ENCODE measurements around the gene SENP7.
"Not testable (repeated sequence)": the region's sequence is repeated elsewhere in the genome, so short reads cannot be mapped to it uniquely, and the experiment has no call there.

The SENP7 gene, protein sequence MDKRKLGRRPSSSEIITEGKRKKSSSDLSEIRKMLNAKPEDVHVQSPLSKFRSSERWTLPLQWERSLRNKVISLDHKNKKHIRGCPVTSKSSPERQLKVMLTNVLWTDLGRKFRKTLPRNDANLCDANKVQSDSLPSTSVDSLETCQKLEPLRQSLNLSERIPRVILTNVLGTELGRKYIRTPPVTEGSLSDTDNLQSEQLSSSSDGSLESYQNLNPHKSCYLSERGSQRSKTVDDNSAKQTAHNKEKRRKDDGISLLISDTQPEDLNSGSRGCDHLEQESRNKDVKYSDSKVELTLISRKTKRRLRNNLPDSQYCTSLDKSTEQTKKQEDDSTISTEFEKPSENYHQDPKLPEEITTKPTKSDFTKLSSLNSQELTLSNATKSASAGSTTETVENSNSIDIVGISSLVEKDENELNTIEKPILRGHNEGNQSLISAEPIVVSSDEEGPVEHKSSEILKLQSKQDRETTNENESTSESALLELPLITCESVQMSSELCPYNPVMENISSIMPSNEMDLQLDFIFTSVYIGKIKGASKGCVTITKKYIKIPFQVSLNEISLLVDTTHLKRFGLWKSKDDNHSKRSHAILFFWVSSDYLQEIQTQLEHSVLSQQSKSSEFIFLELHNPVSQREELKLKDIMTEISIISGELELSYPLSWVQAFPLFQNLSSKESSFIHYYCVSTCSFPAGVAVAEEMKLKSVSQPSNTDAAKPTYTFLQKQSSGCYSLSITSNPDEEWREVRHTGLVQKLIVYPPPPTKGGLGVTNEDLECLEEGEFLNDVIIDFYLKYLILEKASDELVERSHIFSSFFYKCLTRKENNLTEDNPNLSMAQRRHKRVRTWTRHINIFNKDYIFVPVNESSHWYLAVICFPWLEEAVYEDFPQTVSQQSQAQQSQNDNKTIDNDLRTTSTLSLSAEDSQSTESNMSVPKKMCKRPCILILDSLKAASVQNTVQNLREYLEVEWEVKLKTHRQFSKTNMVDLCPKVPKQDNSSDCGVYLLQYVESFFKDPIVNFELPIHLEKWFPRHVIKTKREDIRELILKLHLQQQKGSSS

DNA sequence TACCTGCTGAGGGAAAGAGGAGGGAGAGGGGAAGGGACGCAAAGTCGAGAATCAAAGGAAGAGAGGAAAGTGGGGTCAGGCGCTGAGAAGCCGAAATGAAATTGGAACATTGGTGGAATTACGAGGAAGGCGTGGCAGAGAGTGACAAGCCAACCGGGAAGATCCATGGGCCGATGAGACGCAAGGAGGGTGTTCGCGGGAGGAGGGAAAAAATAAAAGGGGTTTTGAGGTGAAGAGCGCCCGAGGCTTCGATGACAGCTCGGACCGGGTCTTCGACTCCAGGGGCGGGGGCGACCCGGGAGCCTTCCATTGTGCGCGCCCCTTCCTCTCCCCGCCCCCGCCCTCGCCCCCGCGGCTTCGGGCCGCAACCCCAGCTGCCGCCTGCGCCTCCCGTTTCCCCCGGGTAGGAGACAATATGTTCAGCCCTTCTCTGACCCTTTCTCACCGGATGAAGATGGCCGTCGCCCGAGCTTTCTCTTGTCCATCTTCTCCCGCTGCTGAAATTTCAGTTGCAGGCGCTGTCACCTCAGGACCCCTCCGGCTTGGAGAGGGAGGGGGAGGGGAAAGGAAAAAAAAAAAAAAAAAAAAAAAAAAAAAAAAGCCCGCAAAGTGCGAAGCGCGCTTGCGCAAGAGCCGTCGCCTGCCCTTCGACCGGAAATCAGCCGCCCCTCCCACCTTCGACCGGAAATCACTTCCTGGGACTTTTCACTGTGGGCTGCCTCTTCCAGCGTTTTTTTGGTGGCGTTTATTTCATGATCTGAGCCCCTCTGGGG, at the start of gene SENP7:
TSS of gene SENP7 (minus strand) at position 567 of the 773 bp plus-strand sequence. CDS start at position 485, 82 bp downstream.
- DNase-seq (ENCODE audit: low read depth): peak; percentile 69

- peak; percentile 80 for DNase-seq (ENCODE audit: low read depth)
Measured at GRCh38 chr3:101561630-101562328, 48.8 kb upstream of the SENP7 start, which contains the start of gene TRMT10C. TSS of gene TRMT10C (plus strand) at chr3:101561868. CDS start at chr3:101564782, 2,914 bp downstream.

DNA sequence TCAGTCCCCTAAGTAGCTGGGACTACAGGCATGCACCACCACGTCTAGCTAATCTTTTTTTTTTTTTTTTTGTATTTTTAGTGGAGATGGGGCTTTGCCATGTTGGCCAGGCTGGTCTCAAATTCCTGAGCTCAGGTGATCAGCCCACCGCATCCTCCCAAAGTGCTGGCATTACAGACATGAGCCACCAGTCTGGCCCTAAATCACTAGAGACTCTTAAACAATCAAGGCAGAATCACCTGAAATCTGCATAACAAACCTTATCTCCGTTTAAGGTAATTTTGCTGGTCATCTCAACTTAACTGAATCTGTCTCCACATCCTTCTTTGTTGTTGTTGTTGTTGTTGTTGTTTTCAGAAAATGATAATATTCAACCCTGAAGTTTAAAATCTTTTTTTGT, 43.1 kb upstream of the SENP7 start:
- no peak for DNase-seq (ENCODE audit: low read depth)

DNA sequence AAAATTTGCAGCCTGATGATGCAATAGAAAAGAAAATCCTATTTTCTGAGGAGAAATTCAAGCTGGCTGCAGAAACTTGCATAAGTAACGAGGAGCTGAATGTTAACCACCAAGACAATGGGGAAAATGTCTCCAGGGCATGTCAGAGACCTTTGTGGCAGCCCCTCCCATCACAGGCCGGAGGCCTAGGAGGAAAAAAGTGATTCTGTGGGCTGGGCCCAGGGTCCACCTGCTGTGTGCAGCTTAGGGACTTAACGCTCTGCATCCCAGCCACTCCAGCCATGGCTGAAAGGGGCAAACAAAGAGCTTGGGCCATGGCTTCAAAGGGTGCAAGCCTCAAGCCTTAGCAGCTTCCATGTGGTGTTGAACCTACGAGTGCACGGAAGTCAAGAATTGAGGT, 40.4 kb upstream of the SENP7 start:
- DNase-seq (ENCODE audit: low read depth): not testable (repeated sequence)

DNA sequence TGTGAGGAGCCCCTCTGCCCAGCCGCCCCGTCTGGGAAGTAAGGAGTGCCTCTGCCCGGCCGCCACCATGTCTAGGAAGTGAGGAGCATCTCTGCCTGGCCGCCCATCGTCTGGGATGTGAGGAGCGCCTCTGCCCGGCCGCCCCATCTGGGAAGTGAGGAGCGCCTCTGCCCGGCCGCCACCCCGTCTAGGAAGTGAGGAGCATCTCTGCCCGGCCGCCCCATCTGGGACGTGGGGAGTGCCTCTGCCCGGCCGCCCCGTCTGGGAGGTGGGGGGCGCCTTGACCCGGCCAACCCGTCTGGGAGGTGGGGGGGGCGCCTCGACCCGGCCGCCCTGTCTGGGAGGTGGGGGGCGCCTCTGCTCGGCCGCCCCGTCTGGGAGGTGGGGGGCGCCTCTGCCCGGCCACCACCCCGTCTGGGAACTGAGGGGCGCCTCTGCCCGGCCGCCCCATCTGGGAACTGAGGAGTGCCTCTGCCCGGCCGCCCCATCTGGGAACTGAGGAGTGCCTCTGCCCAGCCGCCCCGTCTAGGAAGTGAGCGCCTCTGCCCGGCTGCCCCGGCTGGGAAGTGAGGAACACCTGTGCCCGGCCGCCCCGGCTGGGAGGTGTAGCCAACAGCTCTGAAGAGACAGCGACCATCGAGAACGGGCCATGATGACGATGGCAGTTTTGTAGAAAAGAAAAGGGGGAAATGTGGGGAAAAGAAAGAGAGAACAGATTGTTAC, 38.5 kb upstream of the SENP7 start:
- DNase-seq (ENCODE audit: low read depth): not testable (repeated sequence)

DNA sequence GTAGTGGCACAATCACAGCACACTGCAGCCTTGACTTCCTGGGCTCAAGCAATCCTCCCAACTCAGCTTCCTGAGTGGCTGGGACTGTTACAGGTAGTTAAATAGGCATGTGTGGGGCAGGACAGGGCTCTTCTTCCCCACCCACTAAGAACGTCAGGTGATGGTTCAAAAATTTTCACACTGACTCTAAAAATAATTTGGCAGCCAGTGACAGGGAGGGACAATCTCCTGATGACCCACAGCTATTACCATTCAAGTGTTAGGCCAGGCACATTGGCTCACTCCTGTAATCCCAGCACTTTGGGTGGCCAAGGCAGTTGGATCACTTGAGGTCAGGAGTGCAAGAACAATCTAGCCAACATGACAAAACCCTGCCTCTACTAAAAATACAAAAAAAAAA, 36.5 kb upstream of the SENP7 start:
- DNase-seq (ENCODE audit: low read depth): no peak

GRCh38 chr3:101548527-101549105, 35.6 kb upstream of the SENP7 start:
- DNase-seq (ENCODE audit: low read depth): no peak

- no peak for DNase-seq (ENCODE audit: low read depth)
Measured at GRCh38 chr3:101544161-101544850, 31.3 kb upstream of the SENP7 start.

GRCh38 chr3:101542957-101543356, 29.9 kb upstream of the SENP7 start:
- no peak for DNase-seq (ENCODE audit: low read depth)

GRCh38 chr3:101536955-101537354, 23.9 kb upstream of the SENP7 start:
- not testable (repeated sequence) for DNase-seq (ENCODE audit: low read depth)

GRCh38 chr3:101536266-101536665, 23.3 kb upstream of the SENP7 start:
- DNase-seq (ENCODE audit: low read depth): no peak

GRCh38 chr3:101535221-101535620, 22.2 kb upstream of the SENP7 start:
- no peak for DNase-seq (ENCODE audit: low read depth)

DNA sequence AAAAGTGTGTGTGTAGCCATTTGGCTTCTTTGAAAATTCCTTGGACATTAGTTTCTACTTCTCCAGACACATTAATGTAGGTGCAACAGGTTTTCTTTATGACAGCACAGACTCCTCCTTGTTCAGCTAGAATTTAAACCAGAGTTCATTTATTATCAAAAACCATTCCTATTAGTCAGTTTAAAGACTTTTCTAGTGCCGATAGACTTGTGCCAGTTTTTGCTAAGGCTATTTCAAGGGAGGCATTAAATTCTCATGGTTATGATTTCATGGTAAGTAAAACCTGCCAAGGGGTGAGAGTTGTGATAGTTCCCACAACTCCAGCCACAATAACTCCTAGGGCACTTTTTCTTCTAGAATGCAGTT, 20.6 kb upstream of the SENP7 start:
- no peak for DNase-seq (ENCODE audit: low read depth)

DNA sequence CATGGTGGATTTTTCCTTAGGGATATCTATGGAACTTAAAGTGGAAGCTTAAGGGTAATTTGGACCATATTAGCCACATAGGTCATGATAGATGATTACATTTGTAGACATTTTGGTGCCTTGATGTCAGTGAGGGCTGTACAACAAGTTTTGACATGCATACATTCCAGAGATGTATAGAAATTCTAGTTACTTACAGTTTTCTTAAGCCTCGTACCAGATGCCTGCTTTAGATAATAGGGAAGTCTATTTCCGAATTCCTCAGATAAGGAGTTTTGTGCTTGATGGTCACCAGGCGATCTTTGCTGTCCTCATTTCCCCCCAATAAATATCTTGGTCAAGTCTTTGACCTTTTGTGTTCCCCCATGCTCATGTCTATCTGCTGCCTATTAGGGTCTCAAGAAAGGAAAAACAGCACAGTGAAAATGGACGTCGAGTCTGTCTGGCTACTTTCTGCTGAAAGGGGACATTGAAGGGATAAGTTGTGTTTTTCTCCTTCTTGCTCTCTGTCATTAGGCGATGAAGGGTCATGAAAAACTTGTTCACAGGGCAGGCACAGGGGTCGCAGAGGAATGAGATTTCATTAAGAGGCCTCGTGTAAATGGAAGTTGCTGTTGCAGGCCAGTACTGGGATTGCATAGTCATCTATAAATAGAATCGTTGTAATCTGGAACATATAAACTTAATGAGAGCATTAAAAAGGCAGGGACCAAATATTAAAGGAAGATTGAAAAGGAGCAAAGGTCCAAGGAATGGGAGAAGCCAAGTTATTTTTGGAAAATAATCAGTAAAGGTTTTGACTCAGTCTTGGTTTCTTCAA, 20.0 kb upstream of the SENP7 start:
- DNase-seq (ENCODE audit: low read depth): no peak

DNA sequence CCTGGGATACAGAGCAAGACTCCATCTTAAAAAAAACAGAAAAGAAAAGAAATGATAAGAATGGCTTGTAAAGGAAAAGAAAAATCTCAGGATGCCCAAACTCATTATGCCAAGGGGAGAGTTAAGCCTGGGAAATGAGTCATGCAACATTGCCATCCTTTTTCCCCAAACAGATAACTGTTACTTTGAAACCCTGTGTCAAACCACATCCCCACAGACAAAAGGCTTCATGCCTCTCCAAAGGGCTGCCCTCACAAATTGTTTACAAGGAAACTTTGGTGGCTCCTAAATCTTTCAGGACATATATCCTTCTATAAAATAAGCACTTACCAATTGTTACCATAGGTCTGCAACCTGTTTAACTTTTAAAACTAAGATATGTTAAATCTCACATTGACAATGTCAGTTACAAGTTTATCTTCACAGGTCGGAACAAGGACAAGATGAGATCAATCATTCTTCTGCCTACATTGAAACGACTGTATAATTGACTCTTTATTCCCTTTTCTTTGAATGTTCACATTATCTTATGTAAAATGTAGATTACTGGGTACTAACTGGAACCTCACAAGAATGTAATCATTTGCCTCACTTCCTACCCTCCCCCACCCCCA, 18.6 kb upstream of the SENP7 start:
- no peak for DNase-seq (ENCODE audit: low read depth)

DNA sequence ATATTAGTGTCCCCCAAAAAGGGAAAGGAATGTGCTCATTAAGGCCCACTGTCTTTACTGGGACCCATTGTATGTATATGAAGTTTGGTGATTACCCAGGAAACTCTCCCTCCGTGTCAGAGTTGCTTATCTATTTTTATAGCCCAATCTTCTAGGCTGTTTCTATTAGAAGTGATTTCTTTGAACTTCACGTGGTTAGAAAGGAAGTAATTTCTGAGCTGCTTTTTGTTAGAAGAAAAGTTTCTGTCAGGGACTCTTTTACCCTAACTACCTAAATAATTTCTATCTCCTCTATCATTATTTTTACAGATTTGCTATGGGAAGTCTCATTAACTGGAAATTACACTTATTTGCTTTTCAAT, 17.7 kb upstream of the SENP7 start:
- DNase-seq (ENCODE audit: low read depth): no peak

- DNase-seq (ENCODE audit: low read depth): no peak
Measured at GRCh38 chr3:101529816-101530685, 17.0 kb upstream of the SENP7 start.
